ENCODE data around the gene DNAJB6.

DNAJB6 gene

GRCh38 chr7:157401567-157402387, 65.0 kb downstream of the DNAJB6 start:
- H3K27me3 ChIP-seq (ENCODE audit: insufficient read depth, low read length, poor library complexity) = no peaks in the 10 kb centered on the region
- H3K79me2 ChIP-seq (ENCODE audit: insufficient read depth, low read length) = peaks cover 57% of the 10 kb centered on the region
- H3K4me3 ChIP-seq (ENCODE audit: low read depth in 1 of 2, low read length in 2 of 2) = no peak overlapping the region
- no peak overlapping the region for H3K9ac ChIP-seq (ENCODE audit: low read depth, low read length)
- H3K27ac ChIP-seq (ENCODE audit: low read length) = no peak overlapping the region
- H2AFZ ChIP-seq (ENCODE audit: low read depth, low read length) = no peak overlapping the region
- no peaks in the 10 kb centered on the region for H3K4me1 ChIP-seq (ENCODE audit: insufficient read depth, low read length)
- H3K36me3 ChIP-seq (ENCODE audit: insufficient read depth, low read length) = peaks cover 78% of the 10 kb centered on the region
- ATAC-seq (ENCODE audit: insufficient read depth, low read depth) (no peak), DNase-seq (no peak)
- peaks cover 63% of the 10 kb centered on the region for H4K20me1 ChIP-seq (ENCODE audit: insufficient read depth, low read length)
- H3K4me2 ChIP-seq (ENCODE audit: insufficient read depth, low read length) = no peak overlapping the region
- no peaks in the 10 kb centered on the region for H3K9me3 ChIP-seq (ENCODE audit: insufficient read depth, low read length, severe bottlenecking)
- TF ChIP-seq EZH2 (IDR thresholded peaks at IDR 0.05; ENCODE audit: borderline replicate concordance, low read depth, low read length, severe bottlenecking) (no peak), CTCF (IDR thresholded peaks at IDR 0.05; ENCODE audit: borderline replicate concordance, extremely low read depth, low read length, poor library complexity, severe bottlenecking) (no peak)

GRCh38 chr7:157402388-157402703, 65.5 kb downstream of the DNAJB6 start:
- Histone ChIP-seq H3K27me3 (ENCODE audit: insufficient read depth, low read length, poor library complexity) (no peaks in the 10 kb centered on the region), H3K9ac (ENCODE audit: low read depth, low read length) (no peak overlapping the region), H3K9me3 (ENCODE audit: insufficient read depth, low read length, severe bottlenecking) (no peaks in the 10 kb centered on the region), H2AFZ (ENCODE audit: low read depth, low read length) (no peak overlapping the region), H4K20me1 (ENCODE audit: insufficient read depth, low read length) (peaks cover 62% of the 10 kb centered on the region), H3K4me1 (ENCODE audit: insufficient read depth, low read length) (no peaks in the 10 kb centered on the region), H3K27ac (ENCODE audit: low read length) (no peak overlapping the region), H3K4me3 (ENCODE audit: low read depth in 1 of 2, low read length in 2 of 2) (no peak overlapping the region), H3K4me2 (ENCODE audit: insufficient read depth, low read length) (no peak overlapping the region), H3K36me3 (ENCODE audit: insufficient read depth, low read length) (peaks cover 78% of the 10 kb centered on the region), H3K79me2 (ENCODE audit: insufficient read depth, low read length) (peaks cover 52% of the 10 kb centered on the region)
- TF ChIP-seq CTCF (IDR thresholded peaks at IDR 0.05; ENCODE audit: borderline replicate concordance, extremely low read depth, low read length, poor library complexity, severe bottlenecking) (no peak), EZH2 (IDR thresholded peaks at IDR 0.05; ENCODE audit: borderline replicate concordance, low read depth, low read length, severe bottlenecking) (no peak)
- no peak for DNase-seq
- ATAC-seq (ENCODE audit: insufficient read depth, low read depth) = no peak

GRCh38 chr7:157402911-157403534, 66.2 kb downstream of the DNAJB6 start:
- DNase-seq = no peak

More at GRCh38 chr7:157402911-157403534, 66.2 kb downstream of the DNAJB6 start:
- H3K27ac ChIP-seq (ENCODE audit: low read length) = no peak overlapping the region
- H3K9me3 ChIP-seq (ENCODE audit: insufficient read depth, low read length, severe bottlenecking) = no peaks in the 10 kb centered on the region
- H3K27me3 ChIP-seq (ENCODE audit: insufficient read depth, low read length, poor library complexity) = no peaks in the 10 kb centered on the region
- H3K4me2 ChIP-seq (ENCODE audit: insufficient read depth, low read length) = no peak overlapping the region
- peaks cover 61% of the 10 kb centered on the region for H4K20me1 ChIP-seq (ENCODE audit: insufficient read depth, low read length)
- H3K4me3 ChIP-seq (ENCODE audit: low read depth in 1 of 2, low read length in 2 of 2) = no peak overlapping the region
- no peak for TF ChIP-seq CTCF (IDR thresholded peaks at IDR 0.05; ENCODE audit: borderline replicate concordance, extremely low read depth, low read length, poor library complexity, severe bottlenecking)
- no peak for TF ChIP-seq EZH2 (IDR thresholded peaks at IDR 0.05; ENCODE audit: borderline replicate concordance, low read depth, low read length, severe bottlenecking)
- no peak overlapping the region for H2AFZ ChIP-seq (ENCODE audit: low read depth, low read length)
- H3K79me2 ChIP-seq (ENCODE audit: insufficient read depth, low read length) = peaks cover 45% of the 10 kb centered on the region
- H3K4me1 ChIP-seq (ENCODE audit: insufficient read depth, low read length) = no peaks in the 10 kb centered on the region
- peaks cover 78% of the 10 kb centered on the region for H3K36me3 ChIP-seq (ENCODE audit: insufficient read depth, low read length)
- ATAC-seq (ENCODE audit: insufficient read depth, low read depth) = no peak
- no peak overlapping the region for H3K9ac ChIP-seq (ENCODE audit: low read depth, low read length)
